NCI-H1105 treated with DMSO at 0.1 percent for 48 hours (cell line): ENCODE data around the gene TPP2.

ENCODE experiments used
- DNase-seq: peaks from one replicate; lab custom pipeline; 2025; lab: John Stamatoyannopoulos, UW

The TPP2 gene

GRCh38 chr13:102657630-102658029 is 60.8 kb downstream of the TPP2 start:
- DNase-seq = no peak

- DNase-seq = no peak
Measured at GRCh38 chr13:102658660-102659059, 61.9 kb downstream of the TPP2 start.

GRCh38 chr13:102659168-102659713 is 62.5 kb downstream of the TPP2 start:
- DNase-seq = no peak

- DNase-seq = no peak
Measured at GRCh38 chr13:102667023-102667422, 70.2 kb downstream of the TPP2 start.

- DNase-seq = no peak
Measured at GRCh38 chr13:102667911-102668310, 71.1 kb downstream of the TPP2 start.

- DNase-seq = no peak
Measured at GRCh38 chr13:102670130-102670529, 73.3 kb downstream of the TPP2 start.

GRCh38 chr13:102675115-102675514 is 78.3 kb downstream of the TPP2 start:
- no peak for DNase-seq

GRCh38 chr13:102677122-102677521 is 80.3 kb downstream of the TPP2 start:
- DNase-seq = peak; percentile 14

GRCh38 chr13:102678339-102679107 is 81.7 kb downstream of the TPP2 start:
- DNase-seq = peak; percentile 16

- DNase-seq = no peak
Measured at GRCh38 chr13:102679449-102680132, 82.8 kb downstream of the TPP2 start.

- DNase-seq = no peak
Measured at GRCh38 chr13:102680133-102680717, 83.4 kb downstream of the TPP2 start.

- DNase-seq = no peak
Measured at GRCh38 chr13:102680842-102681740, 84.3 kb downstream of the TPP2 start.

- DNase-seq = no peak
Measured at GRCh38 chr13:102682211-102682610, 85.4 kb downstream of the TPP2 start.

GRCh38 chr13:102682727-102683126 is 85.9 kb downstream of the TPP2 start:
- no peak for DNase-seq

- no peak for DNase-seq
Measured at GRCh38 chr13:102683637-102684036, 86.9 kb downstream of the TPP2 start.

GRCh38 chr13:102686024-102686423 is 89.2 kb downstream of the TPP2 start:
- DNase-seq = no peak

GRCh38 chr13:102687520-102687919 is 90.7 kb downstream of the TPP2 start:
- DNase-seq = no peak

GRCh38 chr13:102688306-102688973 is 91.7 kb downstream of the TPP2 start:
- DNase-seq = no peak

- DNase-seq = no peak
Measured at GRCh38 chr13:102690883-102691282, 94.1 kb downstream of the TPP2 start.

- no peak for DNase-seq
Measured at GRCh38 chr13:102692491-102692826, 95.7 kb downstream of the TPP2 start.

- no peak for DNase-seq
Measured at GRCh38 chr13:102693250-102693649, 96.5 kb downstream of the TPP2 start.
